Stimulated activated CD8-positive, alpha-beta memory T cell treated with anti-CD3 and anti-CD28 coated beads, Interleukin-7, amount 100 ng/mL, for 24 hours (primary cell): ENCODE measurements around the gene CGNL1.

Experiments
- DNase-seq: peaks from one replicate; pipeline ENCODE4 v3.0.0-alpha.2; 2020; ENCODE audit warnings: low read depth

The CGNL1 gene

GRCh38 chr15:57387564-57388076 lies 11.3 kb downstream of the CGNL1 start:
- DNase-seq, result no peak

- no peak for DNase-seq
Measured at GRCh38 chr15:57388464-57388863, 12.2 kb downstream of the CGNL1 start.

GRCh38 chr15:57389991-57390390 lies 13.7 kb downstream of the CGNL1 start:
- DNase-seq, result no peak

- DNase-seq, result no peak
Measured at GRCh38 chr15:57390583-57390982, 14.3 kb downstream of the CGNL1 start.

- DNase-seq, result no peak
Measured at GRCh38 chr15:57391537-57391936, 15.2 kb downstream of the CGNL1 start.

GRCh38 chr15:57393061-57393460 lies 16.8 kb downstream of the CGNL1 start:
- no peak for DNase-seq

- DNase-seq, result no peak
Measured at GRCh38 chr15:57395292-57395691, 19.0 kb downstream of the CGNL1 start.

GRCh38 chr15:57398336-57398735 lies 22.0 kb downstream of the CGNL1 start:
- DNase-seq, result no peak

GRCh38 chr15:57401546-57401945 lies 25.2 kb downstream of the CGNL1 start:
- no peak for DNase-seq

- no peak for DNase-seq
Measured at GRCh38 chr15:57403017-57403416, 26.7 kb downstream of the CGNL1 start.

- no peak for DNase-seq
Measured at GRCh38 chr15:57403566-57404325, 27.4 kb downstream of the CGNL1 start.

- DNase-seq, result no peak
Measured at GRCh38 chr15:57405133-57405532, 28.8 kb downstream of the CGNL1 start.

- DNase-seq, result no peak
Measured at GRCh38 chr15:57406062-57406772, 29.9 kb downstream of the CGNL1 start.

- no peak for DNase-seq
Measured at GRCh38 chr15:57410373-57410772, 34.1 kb downstream of the CGNL1 start.

GRCh38 chr15:57411945-57412768 lies 35.9 kb downstream of the CGNL1 start:
- no peak for DNase-seq

- DNase-seq, result no peak
Measured at GRCh38 chr15:57415602-57416001, 39.3 kb downstream of the CGNL1 start.

GRCh38 chr15:57418635-57419034 lies 42.3 kb downstream of the CGNL1 start:
- no peak for DNase-seq

GRCh38 chr15:57419335-57419734 lies 43.0 kb downstream of the CGNL1 start:
- no peak for DNase-seq

- no peak for DNase-seq
Measured at GRCh38 chr15:57421110-57421509, 44.8 kb downstream of the CGNL1 start.

GRCh38 chr15:57421551-57421950 lies 45.2 kb downstream of the CGNL1 start:
- no peak for DNase-seq

GRCh38 chr15:57422113-57422754 lies 45.9 kb downstream of the CGNL1 start:
- DNase-seq, result no peak

- no peak for DNase-seq
Measured at GRCh38 chr15:57423599-57424140, 47.4 kb downstream of the CGNL1 start.
